ENCODE data around the gene ADPRHL1. TPM values are rescaled to one million over a fixed set of nuclear protein-coding genes. Genes with fewer than 3 reads are reported as not detected.

ADPRHL1 gene
- total and polyA plus RNA-seq, 5 donors from 2014 or later, result 0.24 to 0.64 (median 0.56) TPM; not detected in 1

GRCh38 chr13:113415825-113416224 is 37.5 kb downstream of the ADPRHL1 start:
- H3K9me3 Mint-ChIP-seq, result peaks cover 0 to 2% (median 2%) of the 10 kb centered on the region in 7 donors
- no peak overlapping the region for H3K4me3 Mint-ChIP-seq
- Histone ChIP-seq H3K27ac (ENCODE audit: insufficient read depth, low read length, poor library complexity, severe bottlenecking) (no peak overlapping the region), H3K4me3 (ENCODE audit: low read depth, low read length) (no peak overlapping the region), H3K9me3 (ENCODE audit: control insufficient read depth in 2 of 2, low read length in 2 of 2) (no peaks in the 10 kb centered on the region), H3K4me1 (ENCODE audit: control insufficient read depth, insufficient read depth, low read length, poor library complexity, severe bottlenecking) (no peaks in the 10 kb centered on the region), H3K27me3 (ENCODE audit: control insufficient read depth, insufficient read depth, low read length) (no peaks in the 10 kb centered on the region), H3K36me3 (ENCODE audit: control insufficient read depth, insufficient read depth, low read length) (no peaks in the 10 kb centered on the region)
- no peaks in the 10 kb centered on the region for H3K36me3 Mint-ChIP-seq
- no peak for ATAC-seq (ENCODE audit: low read depth in 2 of 2)
- no peak overlapping the region for H3K27ac Mint-ChIP-seq
- no peaks in the 10 kb centered on the region for H3K4me1 Mint-ChIP-seq
- H3K27me3 Mint-ChIP-seq, result peaks cover 9% of the 10 kb centered on the region
- no peak for DNase-seq

- Mint-ChIP-seq H3K9me3 (peaks cover 0 to 2% (median 2%) of the 10 kb centered on the region in 7 donors), H3K4me3 (no peak overlapping the region), H3K27ac (no peak overlapping the region), H3K4me1 (no peaks in the 10 kb centered on the region), H3K36me3 (no peaks in the 10 kb centered on the region), H3K27me3 (peaks cover 9% of the 10 kb centered on the region)
- Histone ChIP-seq H3K27me3 (ENCODE audit: control insufficient read depth, insufficient read depth, low read length) (no peaks in the 10 kb centered on the region), H3K27ac (ENCODE audit: insufficient read depth, low read length, poor library complexity, severe bottlenecking) (no peak overlapping the region), H3K4me1 (ENCODE audit: control insufficient read depth, insufficient read depth, low read length, poor library complexity, severe bottlenecking) (no peaks in the 10 kb centered on the region), H3K4me3 (ENCODE audit: low read depth, low read length) (no peak overlapping the region), H3K9me3 (ENCODE audit: control insufficient read depth in 2 of 2, low read length in 2 of 2) (no peaks in the 10 kb centered on the region), H3K36me3 (ENCODE audit: control insufficient read depth, insufficient read depth, low read length) (no peaks in the 10 kb centered on the region)
- DNase-seq, result no peak
- no peak for ATAC-seq (ENCODE audit: low read depth in 2 of 2)
Measured at GRCh38 chr13:113415032-113415431, 38.3 kb downstream of the ADPRHL1 start.

- H3K36me3 Mint-ChIP-seq, result no peaks in the 10 kb centered on the region
- no peak overlapping the region for H3K27ac Mint-ChIP-seq
- ATAC-seq (ENCODE audit: low read depth in 2 of 2) (no peak), DNase-seq (no peak)
- Histone ChIP-seq H3K4me1 (ENCODE audit: control insufficient read depth, insufficient read depth, low read length, poor library complexity, severe bottlenecking) (no peaks in the 10 kb centered on the region), H3K27ac (ENCODE audit: insufficient read depth, low read length, poor library complexity, severe bottlenecking) (no peak overlapping the region), H3K36me3 (ENCODE audit: control insufficient read depth, insufficient read depth, low read length) (no peaks in the 10 kb centered on the region), H3K27me3 (ENCODE audit: control insufficient read depth, insufficient read depth, low read length) (no peaks in the 10 kb centered on the region), H3K9me3 (ENCODE audit: control insufficient read depth in 2 of 2, low read length in 2 of 2) (no peaks in the 10 kb centered on the region), H3K4me3 (ENCODE audit: low read depth, low read length) (no peak overlapping the region)
- peaks cover 0 to 2% (median under 1%) of the 10 kb centered on the region in 7 donors for H3K9me3 Mint-ChIP-seq
- H3K4me1 Mint-ChIP-seq, result no peaks in the 10 kb centered on the region
- H3K27me3 Mint-ChIP-seq, result peaks cover 6% of the 10 kb centered on the region
- no peak overlapping the region for H3K4me3 Mint-ChIP-seq
Measured at GRCh38 chr13:113414335-113414734, 39.0 kb downstream of the ADPRHL1 start.

- DNase-seq (no peak), ATAC-seq (ENCODE audit: low read depth in 2 of 2) (no peak)
- Mint-ChIP-seq H3K9me3 (peaks cover 0 to 2% (median 0%) of the 10 kb centered on the region in 7 donors), H3K27ac (no peak overlapping the region), H3K36me3 (no peaks in the 10 kb centered on the region), H3K4me1 (no peaks in the 10 kb centered on the region), H3K27me3 (peaks cover 5% of the 10 kb centered on the region), H3K4me3 (no peak overlapping the region)
- Histone ChIP-seq H3K4me1 (ENCODE audit: control insufficient read depth, insufficient read depth, low read length, poor library complexity, severe bottlenecking) (no peaks in the 10 kb centered on the region), H3K36me3 (ENCODE audit: control insufficient read depth, insufficient read depth, low read length) (no peaks in the 10 kb centered on the region), H3K9me3 (ENCODE audit: control insufficient read depth in 2 of 2, low read length in 2 of 2) (no peaks in the 10 kb centered on the region), H3K27me3 (ENCODE audit: control insufficient read depth, insufficient read depth, low read length) (no peaks in the 10 kb centered on the region), H3K4me3 (ENCODE audit: low read depth, low read length) (no peak overlapping the region), H3K27ac (ENCODE audit: insufficient read depth, low read length, poor library complexity, severe bottlenecking) (no peak overlapping the region)
Measured at GRCh38 chr13:113413898-113414282, 39.4 kb downstream of the ADPRHL1 start.

GRCh38 chr13:113413178-113413897 is 40.0 kb downstream of the ADPRHL1 start:
- Histone ChIP-seq H3K4me3 (ENCODE audit: low read depth, low read length) (no peak overlapping the region), H3K36me3 (ENCODE audit: control insufficient read depth, insufficient read depth, low read length) (no peaks in the 10 kb centered on the region), H3K27me3 (ENCODE audit: control insufficient read depth, insufficient read depth, low read length) (no peaks in the 10 kb centered on the region), H3K9me3 (ENCODE audit: control insufficient read depth in 2 of 2, low read length in 2 of 2) (no peaks in the 10 kb centered on the region), H3K27ac (ENCODE audit: insufficient read depth, low read length, poor library complexity, severe bottlenecking) (no peak overlapping the region), H3K4me1 (ENCODE audit: control insufficient read depth, insufficient read depth, low read length, poor library complexity, severe bottlenecking) (no peaks in the 10 kb centered on the region)
- H3K36me3 Mint-ChIP-seq, result no peaks in the 10 kb centered on the region
- peaks cover 5% of the 10 kb centered on the region for H3K27me3 Mint-ChIP-seq
- no peaks in the 10 kb centered on the region for H3K4me1 Mint-ChIP-seq
- no peak for ATAC-seq (ENCODE audit: low read depth in 2 of 2)
- DNase-seq, result no peak
- H3K27ac Mint-ChIP-seq, result no peak overlapping the region
- H3K4me3 Mint-ChIP-seq, result peak overlapping the region in 1 of 4 donors; percentile 47
- peaks cover 0 to 2% (median 0%) of the 10 kb centered on the region in 7 donors for H3K9me3 Mint-ChIP-seq

- Histone ChIP-seq H3K27ac (ENCODE audit: insufficient read depth, low read length, poor library complexity, severe bottlenecking) (no peak overlapping the region), H3K27me3 (ENCODE audit: control insufficient read depth, insufficient read depth, low read length) (no peaks in the 10 kb centered on the region), H3K9me3 (ENCODE audit: control insufficient read depth in 2 of 2, low read length in 2 of 2) (no peaks in the 10 kb centered on the region), H3K36me3 (ENCODE audit: control insufficient read depth, insufficient read depth, low read length) (no peaks in the 10 kb centered on the region), H3K4me3 (ENCODE audit: low read depth, low read length) (no peak overlapping the region), H3K4me1 (ENCODE audit: control insufficient read depth, insufficient read depth, low read length, poor library complexity, severe bottlenecking) (no peaks in the 10 kb centered on the region)
- Mint-ChIP-seq H3K4me1 (no peaks in the 10 kb centered on the region), H3K27ac (no peak overlapping the region), H3K27me3 (peaks cover 5% of the 10 kb centered on the region), H3K36me3 (no peaks in the 10 kb centered on the region), H3K4me3 (no peak overlapping the region), H3K9me3 (peaks cover 0 to 2% (median 0%) of the 10 kb centered on the region in 7 donors)
- DNase-seq, result no peak
- ATAC-seq (ENCODE audit: low read depth in 2 of 2), result no peak
Measured at GRCh38 chr13:113412440-113412839, 40.8 kb downstream of the ADPRHL1 start.

- Mint-ChIP-seq H3K4me1 (no peaks in the 10 kb centered on the region), H3K9me3 (peaks cover 0 to 2% (median 0%) of the 10 kb centered on the region in 7 donors), H3K27me3 (no peaks in the 10 kb centered on the region), H3K36me3 (no peaks in the 10 kb centered on the region), H3K4me3 (no peak overlapping the region), H3K27ac (peak overlapping the region in 1 of 3 donors; percentile 54)
- Histone ChIP-seq H3K36me3 (ENCODE audit: control insufficient read depth, insufficient read depth, low read length) (no peaks in the 10 kb centered on the region), H3K9me3 (ENCODE audit: control insufficient read depth in 2 of 2, low read length in 2 of 2) (no peaks in the 10 kb centered on the region), H3K4me3 (ENCODE audit: low read depth, low read length) (no peak overlapping the region), H3K4me1 (ENCODE audit: control insufficient read depth, insufficient read depth, low read length, poor library complexity, severe bottlenecking) (no peaks in the 10 kb centered on the region), H3K27me3 (ENCODE audit: control insufficient read depth, insufficient read depth, low read length) (no peaks in the 10 kb centered on the region), H3K27ac (ENCODE audit: insufficient read depth, low read length, poor library complexity, severe bottlenecking) (no peak overlapping the region)
- no peak for DNase-seq
- ATAC-seq (ENCODE audit: low read depth in 2 of 2), result no peak
Measured at GRCh38 chr13:113411216-113412023, 41.9 kb downstream of the ADPRHL1 start.

Measured in CD4-positive, CD25-positive, alpha-beta regulatory T cell (primary cell).